ENCODE data around the gene CYFIP2.

Gene CYFIP2

GRCh38 chr5:157350939-157351801 lies 85.2 kb downstream of the CYFIP2 start:
- H3K9me3 ChIP-seq (ENCODE audit: insufficient read depth, low read depth, low read length), result peaks cover 2% of the 10 kb centered on the region
- no peaks in the 10 kb centered on the region for H3K36me3 ChIP-seq (ENCODE audit: control insufficient read depth in 1 of 2, insufficient read depth in 2 of 2, low read length in 2 of 2)
- no peak overlapping the region for H2BK120ac ChIP-seq (ENCODE audit: insufficient read depth, low read length, poor library complexity)
- no peaks in the 10 kb centered on the region for H3K79me1 ChIP-seq (ENCODE audit: low read length)
- H3K4me2 ChIP-seq (ENCODE audit: low read length), result no peak overlapping the region
- no peaks in the 10 kb centered on the region for H3K79me2 ChIP-seq (ENCODE audit: control insufficient read depth, insufficient read depth, low read length, poor library complexity)
- no peak for DNase-seq
- H3K4me3 ChIP-seq (ENCODE audit: low read depth, low read length), result no peak overlapping the region
- H2BK12ac ChIP-seq (ENCODE audit: low read length), result no peak overlapping the region
- H4K91ac ChIP-seq (ENCODE audit: low read depth, low read length), result no peak overlapping the region
- H3K23ac ChIP-seq (ENCODE audit: low read length), result no peak overlapping the region
- no peak overlapping the region for H3K18ac ChIP-seq (ENCODE audit: low read length)
- H2AFZ ChIP-seq (ENCODE audit: insufficient read depth, low read length, poor library complexity), result no peak overlapping the region
- H3K9ac ChIP-seq (ENCODE audit: low read length), result no peak overlapping the region
- no peak overlapping the region for H3K27ac ChIP-seq (ENCODE audit: low read depth, low read length)
- no CpG with 5 or more reads among the region's 7 CpGs for WGBS (ENCODE audit: extremely low coverage, insufficient coverage, insufficient read length)
- no peaks in the 10 kb centered on the region for H3K27me3 ChIP-seq (ENCODE audit: insufficient read depth, low read length)
- no peak overlapping the region for H2BK5ac ChIP-seq (ENCODE audit: low read depth, low read length, poor library complexity)
- H4K12ac ChIP-seq (ENCODE audit: low read depth, low read length), result no peak overlapping the region
- no peak overlapping the region for H4K8ac ChIP-seq (ENCODE audit: low read depth, low read length)
- no peak overlapping the region for H3K14ac ChIP-seq (ENCODE audit: low read length)
- no peaks in the 10 kb centered on the region for H3K4me1 ChIP-seq (ENCODE audit: control insufficient read depth in 1 of 2, insufficient read depth in 2 of 2, low read length in 2 of 2)
- H3K4ac ChIP-seq (ENCODE audit: low read depth, low read length), result no peak overlapping the region
- H2AK5ac ChIP-seq (ENCODE audit: low read length), result no peak overlapping the region

GRCh38 chr5:157351802-157352092 lies 85.8 kb downstream of the CYFIP2 start:
- Histone ChIP-seq H2BK120ac (ENCODE audit: insufficient read depth, low read length, poor library complexity) (no peak overlapping the region), H3K27ac (ENCODE audit: low read depth, low read length) (no peak overlapping the region), H3K4ac (ENCODE audit: low read depth, low read length) (no peak overlapping the region), H3K4me1 (ENCODE audit: control insufficient read depth in 1 of 2, insufficient read depth in 2 of 2, low read length in 2 of 2) (no peaks in the 10 kb centered on the region), H3K14ac (ENCODE audit: low read length) (no peak overlapping the region), H3K18ac (ENCODE audit: low read length) (no peak overlapping the region), H3K36me3 (ENCODE audit: control insufficient read depth in 1 of 2, insufficient read depth in 2 of 2, low read length in 2 of 2) (no peaks in the 10 kb centered on the region), H3K4me3 (ENCODE audit: low read depth, low read length) (no peak overlapping the region), H3K23ac (ENCODE audit: low read length) (no peak overlapping the region), H2AK5ac (ENCODE audit: low read length) (no peak overlapping the region), H2BK12ac (ENCODE audit: low read length) (no peak overlapping the region), H4K12ac (ENCODE audit: low read depth, low read length) (no peak overlapping the region), H3K79me1 (ENCODE audit: low read length) (no peaks in the 10 kb centered on the region), H3K79me2 (ENCODE audit: control insufficient read depth, insufficient read depth, low read length, poor library complexity) (no peaks in the 10 kb centered on the region), H2BK5ac (ENCODE audit: low read depth, low read length, poor library complexity) (no peak overlapping the region), H3K27me3 (ENCODE audit: insufficient read depth, low read length) (no peaks in the 10 kb centered on the region), H3K9ac (ENCODE audit: low read length) (no peak overlapping the region), H3K9me3 (ENCODE audit: insufficient read depth, low read depth, low read length) (peaks cover 2% of the 10 kb centered on the region), H4K8ac (ENCODE audit: low read depth, low read length) (no peak overlapping the region), H4K91ac (ENCODE audit: low read depth, low read length) (no peak overlapping the region), H3K4me2 (ENCODE audit: low read length) (no peak overlapping the region), H2AFZ (ENCODE audit: insufficient read depth, low read length, poor library complexity) (no peak overlapping the region)
- DNase-seq, result no peak
- WGBS (ENCODE audit: extremely low coverage, insufficient coverage, insufficient read length), result no CpG with 5 or more reads among the region's 1 CpG

- H2BK5ac ChIP-seq (ENCODE audit: low read depth, low read length, poor library complexity), result no peak overlapping the region
- no CpG with 5 or more reads among the region's 12 CpGs for WGBS (ENCODE audit: extremely low coverage, insufficient coverage, insufficient read length)
Observed at GRCh38 chr5:157352756-157353340, 86.9 kb downstream of the CYFIP2 start.

GRCh38 chr5:157354800-157355199 lies 88.9 kb downstream of the CYFIP2 start:
- Histone ChIP-seq H3K4ac (ENCODE audit: low read depth, low read length) (no peak overlapping the region), H3K4me2 (ENCODE audit: low read length) (no peak overlapping the region)
- no CpG with 5 or more reads among the region's 5 CpGs for WGBS (ENCODE audit: extremely low coverage, insufficient coverage, insufficient read length)

More at GRCh38 chr5:157352756-157353340, 86.9 kb downstream of the CYFIP2 start:
- Histone ChIP-seq H2BK120ac (ENCODE audit: insufficient read depth, low read length, poor library complexity) (no peak overlapping the region), H2AFZ (ENCODE audit: insufficient read depth, low read length, poor library complexity) (no peak overlapping the region), H4K8ac (ENCODE audit: low read depth, low read length) (no peak overlapping the region), H3K4me2 (ENCODE audit: low read length) (no peak overlapping the region), H3K27ac (ENCODE audit: low read depth, low read length) (no peak overlapping the region), H3K4me1 (ENCODE audit: control insufficient read depth in 1 of 2, insufficient read depth in 2 of 2, low read length in 2 of 2) (no peaks in the 10 kb centered on the region), H3K79me2 (ENCODE audit: control insufficient read depth, insufficient read depth, low read length, poor library complexity) (no peaks in the 10 kb centered on the region), H2BK12ac (ENCODE audit: low read length) (no peak overlapping the region), H3K79me1 (ENCODE audit: low read length) (no peaks in the 10 kb centered on the region), H3K18ac (ENCODE audit: low read length) (no peak overlapping the region), H4K91ac (ENCODE audit: low read depth, low read length) (no peak overlapping the region), H3K9ac (ENCODE audit: low read length) (no peak overlapping the region), H2AK5ac (ENCODE audit: low read length) (no peak overlapping the region), H3K23ac (ENCODE audit: low read length) (no peak overlapping the region), H3K9me3 (ENCODE audit: insufficient read depth, low read depth, low read length) (peaks cover 2% of the 10 kb centered on the region), H3K27me3 (ENCODE audit: insufficient read depth, low read length) (no peaks in the 10 kb centered on the region), H3K14ac (ENCODE audit: low read length) (no peak overlapping the region), H3K4ac (ENCODE audit: low read depth, low read length) (no peak overlapping the region), H3K4me3 (ENCODE audit: low read depth, low read length) (no peak overlapping the region), H4K12ac (ENCODE audit: low read depth, low read length) (no peak overlapping the region), H3K36me3 (ENCODE audit: control insufficient read depth in 1 of 2, insufficient read depth in 2 of 2, low read length in 2 of 2) (no peaks in the 10 kb centered on the region)
- DNase-seq, result no peak

More at GRCh38 chr5:157354800-157355199, 88.9 kb downstream of the CYFIP2 start:
- Histone ChIP-seq H4K91ac (ENCODE audit: low read depth, low read length) (no peak overlapping the region), H3K14ac (ENCODE audit: low read length) (no peak overlapping the region), H3K27ac (ENCODE audit: low read depth, low read length) (no peak overlapping the region), H4K12ac (ENCODE audit: low read depth, low read length) (no peak overlapping the region), H2AK5ac (ENCODE audit: low read length) (no peak overlapping the region), H3K9ac (ENCODE audit: low read length) (no peak overlapping the region), H3K27me3 (ENCODE audit: insufficient read depth, low read length) (no peaks in the 10 kb centered on the region), H4K8ac (ENCODE audit: low read depth, low read length) (no peak overlapping the region), H2AFZ (ENCODE audit: insufficient read depth, low read length, poor library complexity) (no peak overlapping the region), H2BK120ac (ENCODE audit: insufficient read depth, low read length, poor library complexity) (no peak overlapping the region), H3K79me2 (ENCODE audit: control insufficient read depth, insufficient read depth, low read length, poor library complexity) (no peaks in the 10 kb centered on the region), H3K4me1 (ENCODE audit: control insufficient read depth in 1 of 2, insufficient read depth in 2 of 2, low read length in 2 of 2) (peaks cover 0 to 2% of the 10 kb centered on the region in 2 experiments), H3K18ac (ENCODE audit: low read length) (no peak overlapping the region), H2BK12ac (ENCODE audit: low read length) (no peak overlapping the region), H3K36me3 (ENCODE audit: control insufficient read depth in 1 of 2, insufficient read depth in 2 of 2, low read length in 2 of 2) (no peaks in the 10 kb centered on the region), H3K23ac (ENCODE audit: low read length) (no peak overlapping the region), H3K79me1 (ENCODE audit: low read length) (no peaks in the 10 kb centered on the region), H3K9me3 (ENCODE audit: insufficient read depth, low read depth, low read length) (peaks cover 2% of the 10 kb centered on the region), H2BK5ac (ENCODE audit: low read depth, low read length, poor library complexity) (no peak overlapping the region), H3K4me3 (ENCODE audit: low read depth, low read length) (no peak overlapping the region)
- no peak for DNase-seq
